Chondrocyte (in vitro differentiated cells): ENCODE data around the gene HLA-C. TPM values are rescaled to one million over a fixed set of nuclear protein-coding genes. Genes with fewer than 3 reads are reported as not detected.

Experiments
- DNase-seq: peaks from one replicate; pipeline ENCODE4 v3.0.0; 2021; ENCODE audit warnings: mixed read lengths, low spot score
- H3K27ac Mint-ChIP-seq: one replicate; pipeline ENCODE4 v1.8.0; 2021; ENCODE audit warnings: mild to moderate bottlenecking, moderate library complexity, mixed read lengths; ENCODE audit not compliant: unreplicated experiment
- H3K27me3 Mint-ChIP-seq: 2 replicates; pipeline ENCODE4 v1.8.0; 2021; ENCODE audit warnings: low read depth, mixed read lengths
- H3K36me3 Mint-ChIP-seq: 2 replicates; pipeline ENCODE4 v1.8.0; 2021; ENCODE audit warnings: low read depth, mixed read lengths
- H3K4me1 Mint-ChIP-seq: 2 replicates; pipeline ENCODE4 v1.8.0; 2021; ENCODE audit warnings: low read depth, mild to moderate bottlenecking, mixed read lengths
- H3K4me3 Mint-ChIP-seq: one replicate; pipeline ENCODE4 v1.8.0; 2021; ENCODE audit warnings: mild to moderate bottlenecking, moderate library complexity, mixed read lengths; ENCODE audit not compliant: unreplicated experiment
- H3K9me3 Mint-ChIP-seq: 2 replicates; pipeline ENCODE4 v1.8.0; 2021; ENCODE audit warnings: low read depth, mixed read lengths
- long read RNA-seq: library from polyadenylated mRNA; stranded (forward); transcript quantifications from one replicate; pipeline ENCODE4 v2.0.0, GENCODE V29; 2021
- total RNA-seq: library from RNA; stranded (reverse); gene quantifications from 3 replicates; pipeline ENCODE4 v1.2.1, GENCODE V29; 2021
- TF ChIP-seq, protein P1 (sequence below): fragments of 200-600 bp; sonication (generic); IDR thresholded peaks from 2 replicates; pipeline ENCODE4 v1.5.0; 2021; ENCODE audit warnings: antibody characterized with exemption, mild to moderate bottlenecking, moderate library complexity

HLA-C gene
- total RNA-seq, result 176 to 187 TPM (median 182 TPM) in 3 replicates
- long read RNA-seq, transcript HLA-C-201 (8 exons, 1,536 nt), result major isoform, 195 of 257 reads
- long read RNA-seq, transcript HLA-C-208 (6 exons, 1,880 nt), result minor isoform, 20 of 257 reads
- long read RNA-seq, partial matches to known transcripts, result 22 of 257 reads
- long read RNA-seq, other reads (novel, unspliced or antisense), result 20 of 257 reads

DNA sequence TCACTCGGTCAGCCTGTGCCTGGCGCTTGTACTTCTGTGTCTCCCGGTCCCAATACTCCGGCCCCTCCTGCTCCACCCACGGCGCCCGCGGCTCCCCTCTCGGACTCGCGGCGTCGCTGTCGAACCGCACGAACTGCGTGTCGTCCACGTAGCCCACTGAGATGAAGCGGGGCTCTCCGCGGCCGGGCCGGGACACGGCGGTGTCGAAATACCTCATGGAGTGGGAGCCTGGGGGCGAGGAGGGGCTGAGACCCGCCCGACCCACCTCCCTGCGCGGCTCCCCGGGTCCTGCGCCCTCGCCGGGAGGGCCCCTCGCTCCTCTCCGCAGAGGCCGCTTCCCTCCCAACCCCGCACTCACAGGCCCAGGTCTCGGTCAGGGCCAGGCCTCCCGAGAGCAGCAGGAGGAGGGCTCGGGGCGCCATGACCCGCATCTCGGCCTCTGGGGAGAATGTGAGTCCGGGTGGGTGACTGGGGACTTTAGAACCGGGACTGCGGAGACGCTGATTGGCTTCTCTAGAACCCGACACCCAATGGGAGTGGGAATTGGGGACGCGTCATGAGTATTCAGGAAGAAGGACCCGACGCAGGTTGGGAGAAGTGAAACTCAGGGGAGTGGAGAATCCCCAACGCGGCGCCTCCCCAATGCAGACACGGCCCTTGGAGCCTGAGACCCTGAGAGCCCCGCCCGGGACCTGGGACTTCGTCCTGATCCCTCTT lies at the start of gene HLA-C:
HLA-C (minus strand) TSS at position 452 of the 717 bp plus-strand sequence; CDS start at position 431, 21 bp downstream.
- H3K4me1 Mint-ChIP-seq, result peaks cover 17% of the 10 kb centered on the region
- TF ChIP-seq, protein P1, sequence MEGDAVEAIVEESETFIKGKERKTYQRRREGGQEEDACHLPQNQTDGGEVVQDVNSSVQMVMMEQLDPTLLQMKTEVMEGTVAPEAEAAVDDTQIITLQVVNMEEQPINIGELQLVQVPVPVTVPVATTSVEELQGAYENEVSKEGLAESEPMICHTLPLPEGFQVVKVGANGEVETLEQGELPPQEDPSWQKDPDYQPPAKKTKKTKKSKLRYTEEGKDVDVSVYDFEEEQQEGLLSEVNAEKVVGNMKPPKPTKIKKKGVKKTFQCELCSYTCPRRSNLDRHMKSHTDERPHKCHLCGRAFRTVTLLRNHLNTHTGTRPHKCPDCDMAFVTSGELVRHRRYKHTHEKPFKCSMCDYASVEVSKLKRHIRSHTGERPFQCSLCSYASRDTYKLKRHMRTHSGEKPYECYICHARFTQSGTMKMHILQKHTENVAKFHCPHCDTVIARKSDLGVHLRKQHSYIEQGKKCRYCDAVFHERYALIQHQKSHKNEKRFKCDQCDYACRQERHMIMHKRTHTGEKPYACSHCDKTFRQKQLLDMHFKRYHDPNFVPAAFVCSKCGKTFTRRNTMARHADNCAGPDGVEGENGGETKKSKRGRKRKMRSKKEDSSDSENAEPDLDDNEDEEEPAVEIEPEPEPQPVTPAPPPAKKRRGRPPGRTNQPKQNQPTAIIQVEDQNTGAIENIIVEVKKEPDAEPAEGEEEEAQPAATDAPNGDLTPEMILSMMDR, result peak; percentile 33
- no peaks in the 10 kb centered on the region for H3K9me3 Mint-ChIP-seq
- H3K27ac Mint-ChIP-seq, result peak within 1 kb of the TSS; percentile 58
- peak within 1 kb of the TSS; percentile 77 for H3K4me3 Mint-ChIP-seq
- DNase-seq, result peak; percentile 87
- peaks cover 41% of the 10 kb centered on the region for H3K27me3 Mint-ChIP-seq
- peaks cover 11% of the 10 kb centered on the region for H3K36me3 Mint-ChIP-seq

DNA sequence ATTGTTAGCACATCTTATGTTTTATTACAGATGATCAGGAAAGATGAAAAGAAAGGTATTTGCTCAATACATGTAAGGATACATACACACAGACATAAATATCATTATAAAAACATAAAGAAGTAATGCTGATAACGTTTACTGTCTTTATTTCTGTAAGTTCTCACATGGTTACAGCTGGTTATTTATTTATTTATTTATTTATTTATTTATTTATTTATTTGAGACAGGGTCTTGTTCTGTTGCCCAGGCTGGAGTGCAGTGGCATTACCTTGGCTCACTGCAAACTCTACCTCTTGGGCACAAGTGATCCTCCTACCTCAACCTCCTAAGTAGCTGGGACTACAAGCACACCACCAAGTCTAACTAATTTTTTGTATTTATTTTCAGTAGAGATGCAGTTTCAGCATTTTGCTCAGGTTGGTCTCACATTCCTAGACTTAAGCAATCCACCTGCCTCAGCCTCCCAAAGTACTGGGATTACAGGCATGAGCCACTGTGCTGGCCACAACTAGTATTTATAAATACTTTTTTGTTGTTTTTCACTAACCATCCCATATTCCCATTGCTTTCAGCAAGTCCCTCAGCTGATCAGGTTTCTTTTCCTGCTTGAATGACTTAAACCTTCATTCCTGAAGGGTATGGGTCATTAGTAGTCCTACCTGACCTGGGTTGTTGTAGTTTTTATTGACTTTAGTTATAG lies 49.3 kb upstream of the HLA-C start:
- no peak for DNase-seq
- no peaks in the 10 kb centered on the region for H3K36me3 Mint-ChIP-seq
- peaks cover 66% of the 10 kb centered on the region for H3K27me3 Mint-ChIP-seq
- no peaks in the 10 kb centered on the region for H3K4me1 Mint-ChIP-seq
- H3K9me3 Mint-ChIP-seq, result peaks cover 3% of the 10 kb centered on the region
- TF ChIP-seq, protein P1, result no peak
- H3K27ac Mint-ChIP-seq, result no peak overlapping the region
- no peak overlapping the region for H3K4me3 Mint-ChIP-seq

DNA sequence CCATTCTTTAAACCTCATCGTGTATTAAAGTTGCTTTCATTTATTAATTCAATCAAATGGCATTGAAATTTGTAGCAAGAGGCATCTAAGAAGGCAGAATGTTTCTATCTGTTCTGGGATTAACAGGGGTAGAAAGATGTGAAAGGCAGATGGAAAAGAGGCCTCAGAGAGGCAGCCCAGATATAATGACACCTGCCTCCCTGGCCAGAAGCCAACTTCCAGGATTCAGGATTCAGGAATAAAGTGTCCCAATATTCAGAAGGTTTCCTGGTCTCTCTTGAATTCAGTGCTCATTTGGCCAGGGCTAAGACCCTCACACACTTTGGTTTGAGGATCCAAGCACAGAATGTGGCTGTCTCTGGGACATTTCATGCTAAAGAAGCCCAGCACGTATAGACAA lies 45.1 kb upstream of the HLA-C start:
- Mint-ChIP-seq H3K36me3 (no peaks in the 10 kb centered on the region), H3K27me3 (peaks cover 71% of the 10 kb centered on the region), H3K4me3 (no peak overlapping the region), H3K27ac (no peak overlapping the region), H3K9me3 (no peaks in the 10 kb centered on the region), H3K4me1 (no peaks in the 10 kb centered on the region)
- no peak for DNase-seq
- TF ChIP-seq, protein P1, result no peak

DNA sequence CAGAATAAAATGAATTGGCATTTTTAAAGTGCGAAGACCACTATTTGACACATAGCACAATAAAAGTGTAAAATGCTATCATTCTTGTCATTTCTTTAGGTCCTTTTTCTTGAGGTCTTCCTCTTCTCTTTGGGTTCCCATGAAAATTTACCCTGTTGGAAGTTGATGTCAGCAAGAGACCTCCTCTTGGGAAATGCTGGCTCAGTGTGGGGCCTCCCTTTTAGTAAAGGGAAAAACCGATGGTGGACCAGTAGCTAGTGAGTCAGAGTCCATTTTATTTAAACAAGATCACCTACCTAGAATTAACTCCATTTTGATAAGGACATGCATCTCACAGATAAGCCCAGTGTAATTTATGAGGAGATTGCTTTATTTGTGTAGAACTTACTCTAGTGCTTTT lies 37.7 kb upstream of the HLA-C start:
- DNase-seq, result no peak
- Mint-ChIP-seq H3K4me3 (no peak overlapping the region), H3K27ac (no peak overlapping the region), H3K27me3 (peaks cover 30% of the 10 kb centered on the region), H3K4me1 (no peaks in the 10 kb centered on the region), H3K36me3 (no peaks in the 10 kb centered on the region), H3K9me3 (no peaks in the 10 kb centered on the region)
- TF ChIP-seq, protein P1, result no peak

DNA sequence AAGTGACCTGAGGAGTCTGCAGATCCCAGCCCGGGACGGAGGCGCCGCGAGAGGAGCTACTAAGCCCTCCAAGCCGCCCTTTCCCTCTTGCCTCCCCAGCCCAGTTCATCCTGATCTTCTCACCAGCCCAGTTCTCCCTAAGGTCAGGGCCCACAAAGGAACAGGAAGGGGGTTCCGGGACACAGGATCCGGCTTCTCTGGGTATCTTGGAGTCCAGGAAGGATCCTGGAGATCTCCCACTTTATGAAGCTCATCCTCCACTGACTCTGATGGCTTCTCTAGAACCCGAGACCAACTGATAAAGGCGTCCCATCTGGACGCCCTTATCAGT lies 36.9 kb upstream of the HLA-C start:
- H3K27me3 Mint-ChIP-seq, result peaks cover 25% of the 10 kb centered on the region
- H3K36me3 Mint-ChIP-seq, result no peaks in the 10 kb centered on the region
- H3K9me3 Mint-ChIP-seq, result no peaks in the 10 kb centered on the region
- no peak overlapping the region for H3K4me3 Mint-ChIP-seq
- no peak overlapping the region for H3K27ac Mint-ChIP-seq
- H3K4me1 Mint-ChIP-seq, result no peaks in the 10 kb centered on the region
- DNase-seq, result no peak
- TF ChIP-seq, protein P1, result no peak
